Stimulated activated CD4-positive, alpha-beta T cell treated with anti-CD3 and anti-CD28 coated beads, Interleukin-1b, Interleukin-23, amount 100 ng/mL, for 48 hours (primary cell): ENCODE results near the gene UBAP2.

Experiments used
- DNase-seq: peaks from one replicate; pipeline ENCODE4 v3.0.0-alpha.2; 2020

Gene UBAP2, protein sequence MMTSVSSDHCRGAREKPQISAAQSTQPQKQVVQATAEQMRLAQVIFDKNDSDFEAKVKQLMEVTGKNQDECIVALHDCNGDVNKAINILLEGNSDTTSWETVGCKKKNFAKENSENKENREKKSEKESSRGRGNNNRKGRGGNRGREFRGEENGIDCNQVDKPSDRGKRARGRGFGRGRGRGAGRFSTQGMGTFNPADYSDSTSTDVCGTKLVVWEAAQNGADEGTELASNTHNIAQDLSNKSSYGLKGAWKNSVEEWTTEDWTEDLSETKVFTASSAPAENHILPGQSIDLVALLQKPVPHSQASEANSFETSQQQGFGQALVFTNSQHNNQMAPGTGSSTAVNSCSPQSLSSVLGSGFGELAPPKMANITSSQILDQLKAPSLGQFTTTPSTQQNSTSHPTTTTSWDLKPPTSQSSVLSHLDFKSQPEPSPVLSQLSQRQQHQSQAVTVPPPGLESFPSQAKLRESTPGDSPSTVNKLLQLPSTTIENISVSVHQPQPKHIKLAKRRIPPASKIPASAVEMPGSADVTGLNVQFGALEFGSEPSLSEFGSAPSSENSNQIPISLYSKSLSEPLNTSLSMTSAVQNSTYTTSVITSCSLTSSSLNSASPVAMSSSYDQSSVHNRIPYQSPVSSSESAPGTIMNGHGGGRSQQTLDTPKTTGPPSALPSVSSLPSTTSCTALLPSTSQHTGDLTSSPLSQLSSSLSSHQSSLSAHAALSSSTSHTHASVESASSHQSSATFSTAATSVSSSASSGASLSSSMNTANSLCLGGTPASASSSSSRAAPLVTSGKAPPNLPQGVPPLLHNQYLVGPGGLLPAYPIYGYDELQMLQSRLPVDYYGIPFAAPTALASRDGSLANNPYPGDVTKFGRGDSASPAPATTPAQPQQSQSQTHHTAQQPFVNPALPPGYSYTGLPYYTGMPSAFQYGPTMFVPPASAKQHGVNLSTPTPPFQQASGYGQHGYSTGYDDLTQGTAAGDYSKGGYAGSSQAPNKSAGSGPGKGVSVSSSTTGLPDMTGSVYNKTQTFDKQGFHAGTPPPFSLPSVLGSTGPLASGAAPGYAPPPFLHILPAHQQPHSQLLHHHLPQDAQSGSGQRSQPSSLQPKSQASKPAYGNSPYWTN

DNA sequence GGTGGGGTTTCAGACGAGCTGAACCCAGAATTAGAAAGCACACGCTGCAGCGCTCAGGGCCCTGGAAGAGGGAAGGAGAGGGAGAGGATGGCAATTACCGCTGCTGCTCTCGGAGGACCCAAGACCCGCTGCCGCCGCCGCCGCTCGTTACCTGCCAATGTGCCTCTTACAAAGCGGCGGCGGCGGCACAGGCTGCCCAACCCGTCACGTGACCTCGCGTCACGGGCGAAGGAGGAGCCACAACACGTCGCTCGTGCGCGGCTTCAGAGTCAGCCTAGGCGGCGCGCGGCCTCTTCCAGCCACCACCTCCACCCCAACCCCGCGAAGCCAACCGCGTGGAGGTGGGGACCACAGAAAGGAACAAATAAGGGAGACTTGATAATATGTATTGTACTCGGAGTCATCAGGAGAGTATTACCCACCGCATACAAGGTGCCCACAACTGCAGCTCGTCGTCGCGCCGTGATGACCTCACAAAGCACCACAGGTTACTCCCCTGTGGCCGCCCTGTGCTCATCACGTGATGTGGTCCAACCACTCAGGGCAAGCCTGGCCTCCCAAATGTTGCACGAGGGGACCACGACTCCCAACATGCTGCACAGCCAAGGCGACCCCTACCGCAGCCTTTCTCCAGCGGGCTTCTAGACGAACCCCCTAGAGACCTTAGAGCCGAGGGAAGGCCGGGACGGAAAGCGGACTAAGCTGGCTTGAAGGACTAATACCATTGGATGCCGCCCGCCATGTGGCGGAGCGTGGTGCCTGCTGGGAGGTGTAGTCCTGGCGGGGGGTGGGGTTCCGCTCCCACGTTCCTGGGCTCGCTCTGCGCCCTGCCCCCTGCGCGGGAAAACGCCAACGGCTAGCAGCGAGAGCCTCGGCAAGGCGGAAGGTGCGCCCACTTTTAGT is at the start of gene UBAP2:
Gene UBAP2 (minus strand): TSS at position 161 of the 903 bp plus-strand sequence. CDS start 31,739 bp downstream, outside the sequence.
- DNase-seq = peak; percentile 97

DNA sequence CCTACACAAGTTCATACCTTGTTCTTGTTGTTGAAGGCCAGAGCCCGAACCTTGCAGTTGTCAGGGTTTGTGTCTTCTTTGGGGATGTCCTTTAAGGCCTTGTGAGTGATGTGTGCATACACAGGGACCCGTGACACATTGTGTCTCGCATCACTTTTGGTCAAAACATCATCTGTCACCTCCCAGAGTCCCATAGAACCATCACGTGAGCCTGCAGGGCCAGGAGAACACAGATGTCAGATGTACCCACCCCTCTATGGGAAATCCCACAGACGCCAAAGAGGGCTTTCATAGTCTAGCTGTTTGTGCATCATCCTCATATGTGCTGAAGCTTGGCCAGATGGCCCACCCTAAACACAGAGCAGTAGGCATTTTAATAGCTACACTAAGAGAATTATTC is 49.6 kb upstream of the UBAP2 start:
- DNase-seq = no peak

DNA sequence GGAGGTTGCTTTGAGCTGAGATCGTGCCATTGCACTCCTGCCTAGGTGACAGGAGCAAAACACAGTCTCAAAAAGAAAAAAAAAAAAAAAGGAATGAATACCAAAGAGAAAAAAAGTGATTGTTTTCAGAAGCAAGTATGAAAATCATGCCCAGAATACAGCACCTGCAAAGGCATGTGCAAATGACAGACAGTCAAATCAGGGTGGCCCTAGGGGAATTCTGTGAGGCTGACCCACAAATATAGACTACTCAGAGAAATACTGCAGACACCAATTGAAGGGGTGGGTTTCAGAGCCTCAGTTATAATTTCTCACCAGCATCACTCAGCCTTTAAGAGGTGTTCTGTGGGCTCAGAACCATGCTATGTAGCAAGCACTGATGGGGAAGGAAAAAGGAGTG is 49.2 kb upstream of the UBAP2 start:
- no peak for DNase-seq

- no peak for DNase-seq
Observed at GRCh38 chr9:34096751-34097150, 48.1 kb upstream of the UBAP2 start.

GRCh38 chr9:34093578-34093977 is 44.9 kb upstream of the UBAP2 start:
- no peak for DNase-seq

GRCh38 chr9:34089311-34089710 is 40.6 kb upstream of the UBAP2 start:
- DNase-seq = no peak

DNA sequence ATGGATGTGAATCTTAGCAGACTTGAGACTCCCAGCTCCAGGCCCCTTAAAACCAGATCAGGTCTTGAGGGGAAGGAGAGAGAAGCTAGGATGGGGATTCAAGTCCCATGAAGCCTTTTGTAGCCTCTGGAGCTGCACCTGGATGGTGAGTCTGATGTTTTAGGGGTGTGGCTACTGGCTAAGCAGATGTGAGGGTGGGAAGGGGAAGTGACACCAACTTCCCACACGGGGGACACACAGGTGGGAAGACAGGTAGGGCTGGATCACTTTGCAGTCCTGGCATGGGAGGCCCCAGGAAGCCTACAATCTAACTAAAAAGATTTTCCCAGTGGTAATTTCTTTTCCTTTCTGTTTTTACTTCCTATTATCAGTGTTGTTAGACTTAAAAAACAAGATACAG is 38.7 kb upstream of the UBAP2 start:
- no peak for DNase-seq

DNA sequence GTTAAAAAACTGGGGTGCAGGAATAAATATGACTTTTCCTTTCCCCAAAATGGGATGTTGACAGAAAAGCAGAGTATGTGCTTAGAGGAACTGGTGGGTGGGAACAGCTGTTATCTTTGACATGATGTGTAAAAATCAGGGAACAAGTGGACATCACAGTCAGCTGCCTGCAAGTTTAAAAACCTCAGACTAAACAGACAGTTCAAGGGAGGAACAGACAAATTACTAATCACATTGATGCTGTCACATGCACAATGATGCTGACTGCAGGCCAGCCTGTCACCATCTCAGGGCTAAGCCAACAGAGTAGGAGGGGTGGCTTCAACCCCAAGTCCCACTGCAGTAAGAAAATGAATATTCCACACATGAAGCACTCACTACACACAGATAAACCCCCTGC is 38.2 kb upstream of the UBAP2 start:
- no peak for DNase-seq

DNA sequence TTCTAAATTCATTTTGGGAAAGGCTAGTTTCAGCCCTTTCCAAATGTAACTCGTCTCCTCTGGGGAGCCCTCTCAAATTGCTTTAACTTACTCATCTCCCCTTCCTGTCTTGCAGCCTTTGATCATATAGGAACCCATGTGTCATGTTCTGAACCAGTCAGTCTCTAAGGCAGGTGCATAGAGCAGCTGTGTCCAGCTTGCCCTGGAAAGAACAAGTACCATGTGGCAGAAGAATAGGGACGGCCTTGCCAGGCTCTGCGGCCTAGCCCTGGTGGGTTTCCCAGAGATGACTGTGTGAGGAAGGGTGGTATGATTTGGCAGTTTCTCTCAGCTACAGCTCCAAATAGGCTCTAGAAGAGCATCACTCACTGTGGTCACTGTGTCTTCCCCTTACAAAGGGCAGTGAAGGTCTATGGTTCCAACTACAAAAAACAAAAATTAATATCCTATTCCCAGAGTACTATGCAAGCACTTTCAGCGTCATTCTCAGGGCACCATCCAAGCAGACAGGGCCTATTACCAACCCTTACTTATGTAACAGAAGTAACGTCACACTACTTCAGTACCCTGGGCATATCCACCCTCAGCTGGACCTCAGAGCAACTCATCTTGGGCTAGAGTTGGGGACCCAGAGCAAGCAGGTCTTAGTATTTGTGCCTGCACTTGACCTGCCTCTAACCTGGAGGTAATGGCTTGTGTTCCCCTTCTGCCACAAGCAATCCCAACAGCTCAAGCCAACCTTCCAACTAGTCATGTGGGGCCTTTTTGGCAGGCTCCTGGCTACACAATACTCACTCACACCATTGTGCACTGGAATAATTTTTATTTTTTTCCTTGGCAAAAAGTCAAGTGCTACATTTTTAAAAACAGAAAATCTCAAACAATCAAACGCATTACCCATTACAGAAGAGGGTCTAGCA is 37.2 kb upstream of the UBAP2 start:
- DNase-seq = no peak

GRCh38 chr9:34084562-34084961 is 35.9 kb upstream of the UBAP2 start:
- DNase-seq = no peak

DNA sequence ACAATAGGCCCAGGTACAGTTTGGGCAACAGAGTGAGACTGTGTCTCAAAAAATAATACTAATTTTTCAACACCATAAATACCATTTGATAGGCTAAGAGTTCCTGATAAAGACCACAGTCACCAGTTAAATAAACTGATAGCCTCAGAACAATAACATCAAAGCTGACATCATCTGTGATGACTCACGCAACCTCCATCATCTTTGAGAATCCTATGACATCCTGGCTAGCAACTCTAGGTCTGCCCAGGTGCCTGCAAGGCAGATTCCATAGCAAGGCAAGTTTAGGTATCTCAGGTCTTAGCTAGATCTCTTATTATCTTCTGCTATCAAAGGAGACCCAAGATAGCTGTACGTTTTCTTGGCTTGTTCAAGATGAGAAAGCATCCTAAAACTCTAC is 30.5 kb upstream of the UBAP2 start:
- DNase-seq = no peak

- DNase-seq = no peak
Observed at GRCh38 chr9:34072868-34073590, 24.3 kb upstream of the UBAP2 start.

DNA sequence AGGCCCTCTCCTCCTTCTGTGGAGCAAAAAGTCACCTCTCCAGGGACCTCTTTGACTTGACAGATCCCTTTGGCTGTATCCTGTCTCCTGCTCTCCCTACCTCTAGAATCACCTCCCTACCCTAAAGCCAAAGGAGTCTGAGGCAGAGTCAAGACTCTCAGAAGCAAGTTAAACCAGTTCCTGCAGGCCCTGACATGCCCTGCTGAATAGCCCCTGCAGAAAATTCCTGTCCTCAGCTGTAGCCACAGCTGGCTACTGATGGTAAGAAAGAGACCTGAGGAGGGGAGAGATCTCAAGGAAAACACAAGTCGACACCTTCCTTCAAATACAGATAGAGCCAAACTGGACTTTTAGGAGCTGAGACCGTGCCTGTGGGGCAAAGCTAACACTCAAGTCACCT is 23.7 kb upstream of the UBAP2 start:
- no peak for DNase-seq

DNA sequence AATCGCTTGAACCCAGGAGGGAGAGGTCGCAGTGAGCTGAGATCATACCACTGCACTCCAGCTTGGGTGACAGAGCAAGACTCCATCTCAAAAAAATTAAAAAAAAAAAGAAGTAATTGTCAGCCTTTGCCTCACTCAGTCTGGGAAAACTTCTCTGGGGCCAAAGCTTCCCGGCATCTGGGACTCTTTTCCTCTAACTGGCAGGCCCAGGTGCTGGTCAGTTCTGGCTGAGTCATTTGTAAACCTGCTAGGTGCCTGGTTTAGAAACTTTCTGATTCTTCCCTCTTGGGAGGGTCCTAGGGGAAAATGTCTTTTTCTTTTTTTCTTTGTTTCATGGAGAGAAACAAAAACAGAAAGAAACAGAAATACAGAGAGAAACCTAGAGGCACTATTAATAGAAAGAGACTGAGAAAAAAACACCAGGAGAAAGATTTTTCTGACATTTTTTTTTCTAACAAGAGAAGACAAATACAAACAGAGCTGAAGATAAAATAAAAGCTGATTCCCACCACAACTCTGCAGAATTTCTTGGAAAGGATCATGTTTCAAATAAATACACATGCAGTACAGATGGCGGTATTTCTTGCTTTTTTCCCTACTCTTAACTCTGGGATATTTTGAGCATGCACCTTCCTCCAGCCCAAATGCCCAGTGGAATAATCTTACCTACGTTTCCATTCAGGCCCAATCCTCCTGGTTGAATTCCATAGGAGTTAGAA is 22.1 kb upstream of the UBAP2 start:
- DNase-seq = no peak

DNA sequence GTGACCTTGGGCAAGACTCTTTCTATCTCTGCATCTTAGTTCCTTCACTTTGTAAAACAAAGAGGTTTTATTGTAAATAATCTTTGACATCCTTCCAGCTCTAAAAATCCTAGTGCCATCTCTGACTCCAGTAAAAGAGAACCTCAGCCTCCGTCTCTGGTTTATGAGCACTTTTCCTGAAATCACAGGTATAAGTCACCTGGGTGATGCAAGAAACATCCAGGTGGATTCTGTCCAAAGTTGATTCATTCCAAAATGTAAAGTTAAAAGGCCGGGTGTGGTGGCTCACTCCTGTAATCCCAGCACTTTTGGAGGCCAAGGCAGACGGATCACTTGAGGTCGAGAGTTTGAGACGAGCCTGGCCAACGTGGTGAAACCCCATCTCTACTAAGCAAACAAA is 21.1 kb upstream of the UBAP2 start:
- DNase-seq = no peak

- no peak for DNase-seq
Observed at GRCh38 chr9:34065541-34065940, 16.9 kb upstream of the UBAP2 start.

DNA sequence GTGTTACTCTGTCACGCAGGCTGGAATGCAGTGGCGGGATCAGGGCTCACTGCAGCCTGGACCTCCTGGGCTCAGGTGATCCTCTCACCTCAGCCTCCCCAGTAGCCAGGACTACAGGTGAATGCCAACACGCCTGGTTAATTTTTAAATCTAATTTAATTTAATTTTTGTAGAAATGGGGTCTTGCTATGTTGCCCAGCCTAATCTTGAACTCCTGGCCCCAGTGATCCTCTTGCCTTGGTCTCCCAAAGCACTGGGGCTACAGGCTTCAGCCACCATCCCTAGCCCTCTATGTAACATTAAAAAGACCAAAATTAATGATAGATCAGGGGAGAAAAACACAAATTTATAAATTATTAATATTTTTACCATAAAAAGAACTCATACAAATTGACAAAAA is 11.3 kb upstream of the UBAP2 start:
- DNase-seq = no peak

DNA sequence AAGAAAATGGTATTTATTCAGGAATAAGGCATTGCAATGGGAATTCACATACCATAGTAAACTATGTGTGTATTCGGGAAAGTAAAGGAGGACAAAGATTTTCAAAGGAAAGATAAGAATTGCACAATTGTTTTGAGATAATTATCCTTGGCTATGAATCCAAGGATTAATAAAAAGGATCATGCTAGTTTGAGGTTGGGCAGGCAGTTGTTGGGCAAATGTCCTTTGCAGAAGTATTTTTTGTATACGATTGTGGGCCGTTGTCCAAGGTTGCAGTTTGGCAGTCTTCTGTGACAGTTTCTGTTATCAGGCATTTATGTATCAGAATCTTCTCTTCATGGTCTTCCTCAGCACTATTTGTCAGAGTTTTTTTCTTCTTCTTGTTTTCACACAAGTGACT is 10.6 kb upstream of the UBAP2 start:
- DNase-seq = no peak

- DNase-seq = peak; percentile 3
Observed at GRCh38 chr9:34049630-34050384, 1.1 kb upstream of the UBAP2 start.
